Activated T-cell treated with anti-CD3 and anti-CD28 coated beads, Interleukin-2, amount 50 U/mL, for 4 hours (primary cell): ENCODE results near the gene USP17L13. TPM values are rescaled to one million over a fixed set of nuclear protein-coding genes. Genes with fewer than 3 reads are reported as not detected.
"Not testable (repeated sequence)": the region's sequence is repeated elsewhere in the genome, so short reads cannot be mapped to it uniquely, and the experiment has no call there.

Experiments used
- ATAC-seq, 2 donors: fragments of 200-7000 bp; cut with Tn5 transposase; one replicate each; pipeline ENCODE4 v1.10.0; 2021
- DNase-seq: peaks from one replicate; pipeline ENCODE4 v3.0.0-alpha.2; 2020
- H3K27me3 Mint-ChIP-seq: one replicate; pipeline ENCODE4 v1.8.0; 2021; ENCODE audit warnings: low read depth, mixed read lengths
- H3K36me3 Mint-ChIP-seq: one replicate; pipeline ENCODE4 v1.8.0; 2022; ENCODE audit warnings: mixed read lengths; ENCODE audit not compliant: insufficient read depth
- H3K4me1 Mint-ChIP-seq: one replicate; pipeline ENCODE4 v1.8.0; 2021; ENCODE audit warnings: low read depth, mixed read lengths
- H3K4me3 Mint-ChIP-seq: one replicate; pipeline ENCODE4 v1.8.0; 2021; ENCODE audit warnings: mild to moderate bottlenecking, moderate library complexity, mixed read lengths
- H3K9me3 Mint-ChIP-seq: one replicate; pipeline ENCODE4 v1.8.0; 2021; ENCODE audit warnings: mixed read lengths
- total RNA-seq, 3 donors: library from RNA; stranded (reverse); gene quantifications; one replicate each; pipeline ENCODE4 v1.2.1, GENCODE V29; 2021

Gene USP17L13
- total RNA-seq, 3 donors from 2014 or later = not detected

DNA sequence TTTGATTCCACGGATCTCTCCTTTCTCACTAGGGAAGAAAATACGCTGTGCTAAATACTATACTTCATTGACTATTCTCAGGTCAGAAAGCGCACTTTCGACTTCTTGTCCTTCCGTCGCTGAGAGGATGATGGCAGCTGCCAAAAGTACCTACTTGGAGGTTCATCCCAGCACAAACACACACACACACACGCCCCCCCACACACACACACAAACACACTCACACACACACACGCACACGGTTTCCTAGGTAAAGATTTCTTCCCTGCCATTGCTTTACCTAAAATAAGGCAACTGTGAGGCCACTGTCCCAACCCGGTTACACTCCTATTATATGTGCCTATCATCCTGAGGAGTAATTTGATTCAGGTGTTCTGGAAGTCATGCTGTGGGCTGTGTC lies 47.0 kb downstream of the USP17L13 start:
- not testable (repeated sequence) for H3K4me1 Mint-ChIP-seq, H3K36me3 Mint-ChIP-seq, ATAC-seq, H3K27me3 Mint-ChIP-seq, H3K4me3 Mint-ChIP-seq, H3K9me3 Mint-ChIP-seq
- DNase-seq = peak; percentile 7

Other genes with a start within 250 kb of the USP17L13 start
- under 1 TPM in 1 of 3 donors, not detected in 2; 0.10 TPM for gene FAM90A26, start 54.5 kb upstream of the USP17L13 start, total RNA-seq
- not detected for gene USP17L10, start 14.2 kb upstream of the USP17L13 start, total RNA-seq
- gene USP17L11, start 9.5 kb upstream of the USP17L13 start, total RNA-seq = not detected
- not detected for gene USP17L12, start 4.7 kb upstream of the USP17L13 start, total RNA-seq
- not detected for gene USP17L15, start 9.5 kb downstream of the USP17L13 start, total RNA-seq
- gene USP17L17, start 19.0 kb downstream of the USP17L13 start, total RNA-seq = not detected
- gene USP17L18, start 23.7 kb downstream of the USP17L13 start, total RNA-seq = not detected
- not detected for gene USP17L19, start 28.5 kb downstream of the USP17L13 start, total RNA-seq
- not detected for gene USP17L20, start 33.2 kb downstream of the USP17L13 start, total RNA-seq
- not detected for gene USP17L21, start 38.0 kb downstream of the USP17L13 start, total RNA-seq
- not detected for gene USP17L22, start 42.7 kb downstream of the USP17L13 start, total RNA-seq
- not detected for gene USP17L24, start 100.3 kb downstream of the USP17L13 start, total RNA-seq
- gene USP17L25, start 105.0 kb downstream of the USP17L13 start, total RNA-seq = not detected
- not detected for gene USP17L26, start 109.8 kb downstream of the USP17L13 start, total RNA-seq
- gene USP17L5, start 114.5 kb downstream of the USP17L13 start, total RNA-seq = not detected
- not detected for gene USP17L27, start 119.3 kb downstream of the USP17L13 start, total RNA-seq
- gene USP17L28, start 124.0 kb downstream of the USP17L13 start, total RNA-seq = not detected
- gene USP17L29, start 128.7 kb downstream of the USP17L13 start, total RNA-seq = not detected
- gene USP17L30, start 138.2 kb downstream of the USP17L13 start, total RNA-seq = not detected
- not detected for gene DEFB131A, start 219.5 kb downstream of the USP17L13 start, total RNA-seq